GM18858 (cell line): Measurements from ENCODE around the gene GABRG1.

Source experiments
- ATAC-seq: cut with Tn5 transposase; IDR thresholded peaks from one replicate; pipeline ENCODE4 v1.9.1; 2021; ENCODE audit not compliant: unreplicated experiment

Gene GABRG1

GRCh38 chr4:46123913-46124755 is at the start of gene GABRG1:
TSS of gene GABRG1 (minus strand) at chr4:46124054. CDS start at chr4:46123913, 141 bp downstream.
- no peak for ATAC-seq

- ATAC-seq = no peak
Observed at GRCh38 chr4:46146993-46147392, 23.1 kb upstream of the GABRG1 start.

- no peak for ATAC-seq
Observed at GRCh38 chr4:46131498-46132057, 7.7 kb upstream of the GABRG1 start.

- no peak for ATAC-seq
Observed at GRCh38 chr4:46124773-46125413, 1.0 kb upstream of the GABRG1 start.

- ATAC-seq = no peak
Observed at GRCh38 chr4:46081674-46082073, 42.2 kb downstream of the GABRG1 start.

GRCh38 chr4:46081248-46081647 is 42.6 kb downstream of the GABRG1 start:
- no peak for ATAC-seq

GRCh38 chr4:46073778-46074177 is 50.1 kb downstream of the GABRG1 start:
- ATAC-seq = peak; percentile 54

- ATAC-seq = no peak
Observed at GRCh38 chr4:46051392-46051791, 72.5 kb downstream of the GABRG1 start.

GRCh38 chr4:46032056-46032455 is 91.8 kb downstream of the GABRG1 start:
- ATAC-seq = no peak

- ATAC-seq = no peak
Observed at GRCh38 chr4:46016306-46016705, 107.5 kb downstream of the GABRG1 start.

GRCh38 chr4:45992728-45993127 is 131.1 kb downstream of the GABRG1 start:
- no peak for ATAC-seq

- ATAC-seq = no peak
Observed at GRCh38 chr4:45989775-45990174, 134.1 kb downstream of the GABRG1 start.

- ATAC-seq = no peak
Observed at GRCh38 chr4:45987858-45988257, 136.0 kb downstream of the GABRG1 start.
